ENCODE data around the gene OPN3. TPM values are rescaled to one million over a fixed set of nuclear protein-coding genes. Genes with fewer than 3 reads are reported as not detected.

OPN3 gene
- total and polyA plus RNA-seq, 2 of the 4 experiments (the other 2 are of a cell fraction), result 16.4 to 21.9 TPM

DNA sequence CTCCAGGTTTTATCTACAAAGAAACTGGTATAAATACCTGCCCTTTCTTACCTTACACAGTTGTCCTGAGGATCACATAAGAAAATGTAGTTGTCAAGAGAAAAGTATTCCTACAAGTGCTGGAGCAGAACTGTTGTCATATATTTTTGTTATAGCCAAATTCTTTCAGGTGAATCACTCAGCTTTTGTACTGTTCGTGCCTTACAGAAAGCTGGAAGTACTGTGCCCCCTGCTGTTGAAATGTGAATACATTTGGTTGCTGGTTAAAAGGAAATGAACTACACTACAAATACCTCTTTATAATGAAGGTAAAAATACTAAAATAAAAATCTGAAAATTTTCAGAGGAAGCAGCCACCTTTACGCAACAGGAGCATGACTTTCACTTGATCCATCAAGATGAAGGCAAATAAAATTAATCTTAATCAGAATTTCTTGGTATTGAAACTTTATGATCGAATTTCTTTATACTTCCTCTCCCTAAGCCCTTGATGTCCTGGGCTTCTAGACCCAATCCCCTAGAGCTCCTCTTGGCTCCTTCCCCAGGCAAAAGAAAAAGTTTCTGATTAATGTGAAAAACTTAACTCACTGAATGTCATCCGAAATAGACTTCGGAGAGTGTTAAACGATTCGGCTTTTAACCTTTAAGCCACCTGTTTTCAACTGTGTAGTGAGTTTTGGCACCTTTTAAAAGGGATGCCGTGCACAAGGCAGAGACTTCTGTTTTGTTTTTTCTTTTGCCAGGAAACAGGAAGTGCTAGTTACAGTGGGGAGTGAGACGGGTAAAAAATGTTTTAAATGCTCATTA, 12.5 kb downstream of the OPN3 start:
- no peaks in the 10 kb centered on the region for H4K20me1 ChIP-seq (ENCODE audit: insufficient read depth, low read length)
- H3K18ac ChIP-seq (ENCODE audit: low read depth, low read length), result no peak overlapping the region
- H4K8ac ChIP-seq (ENCODE audit: low read depth in 2 of 2, low read length in 2 of 2), result no peak overlapping the region
- H2AK9ac ChIP-seq (replicated peaks; ENCODE audit: low read depth, low read length, poor library complexity), result no peak overlapping the region
- H2BK5ac ChIP-seq (ENCODE audit: low read depth, low read length, poor library complexity, severe bottlenecking), result no peak overlapping the region
- DNase-seq (peak; percentile 86), ATAC-seq (ENCODE audit: low read depth) (peak; percentile 72)
- no peak overlapping the region for H2BK20ac ChIP-seq (ENCODE audit: low read depth, low read length)
- H3K27me3 ChIP-seq (ENCODE audit: control insufficient read depth, insufficient read depth, low read length), result no peaks in the 10 kb centered on the region
- no peak overlapping the region for H3K9ac ChIP-seq (ENCODE audit: low read depth, low read length)
- intact Hi-C loops (cut with micrococcal nuclease) (loop anchor here (1.0 kb wide), 1 partner anchor 96 kb away; no protein-coding TSS in a partner anchor), in situ Hi-C loops (cut with MboI; ENCODE audit: low sequenced_read_pairs) (no loop called here), dilution Hi-C loops (cut with HindIII; ENCODE audit: low sequenced_read_pairs, unreplicated experiment) (no loop called here)
- no peaks in the 10 kb centered on the region for H3K9me1 ChIP-seq (ENCODE audit: insufficient read depth, low read length)
- no peak overlapping the region for H3K27ac ChIP-seq (ENCODE audit: insufficient read depth, low read length)
- BruUV-seq (replicated peaks), result no TSS peak
- H3K4me3 ChIP-seq (ENCODE audit: insufficient read depth, low read depth, low read length), result no peak overlapping the region
- no peaks in the 10 kb centered on the region for H3K9me3 ChIP-seq (ENCODE audit: control insufficient read depth, insufficient read depth, low read length)
- H3K4ac ChIP-seq (ENCODE audit: low read depth, low read length), result no peak overlapping the region
- H3K4me2 ChIP-seq (ENCODE audit: low read depth, low read length), result no peak overlapping the region
- H3K56ac ChIP-seq (ENCODE audit: extremely low read depth, insufficient read depth, low read length), result no peak overlapping the region
- no peak overlapping the region for H4K91ac ChIP-seq (ENCODE audit: insufficient read depth, low read depth, low read length)
- H2BK120ac ChIP-seq (ENCODE audit: low read depth, low read length), result no peak overlapping the region
- H3K36me3 ChIP-seq (ENCODE audit: control insufficient read depth, insufficient read depth, low read length), result peaks cover 3% of the 10 kb centered on the region; the same call in 1 of the 2 replicates
- H2AK5ac ChIP-seq (ENCODE audit: low read depth, low read length), result no peak overlapping the region
- no peak overlapping the region for H2AFZ ChIP-seq (replicated peaks; ENCODE audit: low read length, poor library complexity)
- ChIA-PET POLR2A (ENCODE audit: unreplicated experiment) (interaction anchor here (0.6 kb wide), 1 partner anchor 25 kb away, joined by 4 read pairs; no protein-coding TSS in a partner anchor), CTCF (interaction anchor here (1.3 to 1.8 kb wide), 4 partner anchors 8 to 198 kb away, joined by 3 to 5 read pairs (median 4); partner anchors contain the start of genes CHML and OPN3)
- TF ChIP-seq RAD21 (IDR thresholded peaks at IDR 0.05; ENCODE audit: low read length) (peak; percentile 77), SMC3 (IDR thresholded peaks at IDR 0.05; ENCODE audit: low read depth, low read length) (peak; percentile 87), FOS (IDR thresholded peaks at IDR 0.05; ENCODE audit: low read depth, low read length) (0 out of 2 replicates have a peak, but pooled peaks have one; percentile 2), RFX5 (IDR thresholded peaks at IDR 0.05; ENCODE audit: low read depth, low read length) (no peak), POLR2A (IDR thresholded peaks at IDR 0.05; ENCODE audit: low read depth, low read length) (no peak), RCOR1 (IDR thresholded peaks at IDR 0.05; ENCODE audit: insufficient replicate concordance, low read length) (no peak)
- TF ChIP-seq, protein P1, sequence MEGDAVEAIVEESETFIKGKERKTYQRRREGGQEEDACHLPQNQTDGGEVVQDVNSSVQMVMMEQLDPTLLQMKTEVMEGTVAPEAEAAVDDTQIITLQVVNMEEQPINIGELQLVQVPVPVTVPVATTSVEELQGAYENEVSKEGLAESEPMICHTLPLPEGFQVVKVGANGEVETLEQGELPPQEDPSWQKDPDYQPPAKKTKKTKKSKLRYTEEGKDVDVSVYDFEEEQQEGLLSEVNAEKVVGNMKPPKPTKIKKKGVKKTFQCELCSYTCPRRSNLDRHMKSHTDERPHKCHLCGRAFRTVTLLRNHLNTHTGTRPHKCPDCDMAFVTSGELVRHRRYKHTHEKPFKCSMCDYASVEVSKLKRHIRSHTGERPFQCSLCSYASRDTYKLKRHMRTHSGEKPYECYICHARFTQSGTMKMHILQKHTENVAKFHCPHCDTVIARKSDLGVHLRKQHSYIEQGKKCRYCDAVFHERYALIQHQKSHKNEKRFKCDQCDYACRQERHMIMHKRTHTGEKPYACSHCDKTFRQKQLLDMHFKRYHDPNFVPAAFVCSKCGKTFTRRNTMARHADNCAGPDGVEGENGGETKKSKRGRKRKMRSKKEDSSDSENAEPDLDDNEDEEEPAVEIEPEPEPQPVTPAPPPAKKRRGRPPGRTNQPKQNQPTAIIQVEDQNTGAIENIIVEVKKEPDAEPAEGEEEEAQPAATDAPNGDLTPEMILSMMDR (conservative IDR thresholded peaks at IDR 0.05; ENCODE audit: low read depth, low read length), result peak; percentile 72
- no peak overlapping the region for H3K23ac ChIP-seq (ENCODE audit: low read depth, low read length)
- no peak overlapping the region for H2BK15ac ChIP-seq (ENCODE audit: low read depth, low read length)
- no peaks in the 10 kb centered on the region; the same call in 1 of the 2 replicates for H3K4me1 ChIP-seq (ENCODE audit: control insufficient read depth, insufficient read depth, low read length)
- no peak overlapping the region for H3K14ac ChIP-seq (replicated peaks; ENCODE audit: low read depth, low read length)
- WGBS, 2 experiments (ENCODE audit: extremely low coverage in 2 of 2, insufficient read length in 1 of 2), result no CpG with 5 or more reads among the region's 9 CpGs
- no peak overlapping the region for H4K5ac ChIP-seq (ENCODE audit: low read depth, low read length)
- peaks cover 0 to 5% of the 10 kb centered on the region in 2 experiments; a peak in 1 of 4 replicates for H3K79me1 ChIP-seq (ENCODE audit: low read depth in 1 of 2, low read length in 2 of 2)

All from IMR-90 (cell line).